CD4-positive, alpha-beta T cell (primary cell): ENCODE data around the gene TMEM174. TPM values are rescaled to one million over a fixed set of nuclear protein-coding genes. Genes with fewer than 3 reads are reported as not detected.

Source experiments
- ATAC-seq: fragments of 200-7000 bp; cut with Tn5 transposase; one replicate; pipeline ENCODE4 v1.10.0; 2022; ENCODE audit warnings: mild to moderate bottlenecking; ENCODE audit not compliant: poor library complexity
- CTCF ChIA-PET: fragments of 350-600 bp; sonication (Branson Sonifier 250); formaldehyde crosslinking; loops from one replicate; lab custom pipeline; 2021; ENCODE audit warnings: antibody characterized with exemption, inconsistent platforms; lab: Charles Lee
- POLR2A ChIA-PET: fragments of 350-600 bp; sonication (Branson Sonifier 250); formaldehyde crosslinking; loops from one replicate; lab custom pipeline; 2021; ENCODE audit warnings: antibody characterized with exemption, inconsistent platforms; lab: Charles Lee
- DNase-seq, 14 experiments: peaks; one replicate each; pipeline ENCODE4 v3.0.0-alpha.2; 2013 to 2020; ENCODE audit warnings: mixed read lengths in 2 of 14
- H3K27ac ChIP-seq, 2 donors: one replicate each; pipeline versions ENCODE4 v1.5.1 to v1.7.0; 2013; ENCODE audit warnings: low read length in 2 of 2, low read depth in 1 of 2, mild to moderate bottlenecking in 1 of 2
- H3K27me3 ChIP-seq, 2 experiments: 1 replicate in 1 of 2; 2 replicates in 1 of 2; pipeline versions ENCODE4 v1.6.1 to v1.7.0; 2013; ENCODE audit warnings: low read length in 2 of 2, control low read depth in 1 of 2, mild to moderate bottlenecking in 1 of 2, moderate library complexity in 1 of 2; ENCODE audit not compliant: insufficient read depth in 2 of 2, control insufficient read depth in 1 of 2
- H3K36me3 ChIP-seq: one replicate; pipeline ENCODE4 v1.6.1; 2013; ENCODE audit warnings: low read length, control low read depth; ENCODE audit not compliant: insufficient read depth
- H3K4me1 ChIP-seq: one replicate; pipeline ENCODE4 v1.6.1; 2013; ENCODE audit warnings: low read length, control low read depth; ENCODE audit not compliant: insufficient read depth
- H3K4me3 ChIP-seq: one replicate; pipeline ENCODE4 v1.5.1; 2013; ENCODE audit warnings: mild to moderate bottlenecking, low read length, moderate library complexity
- H3K9me3 ChIP-seq, 2 experiments: 1 replicate in 1 of 2; 2 replicates in 1 of 2; pipeline versions ENCODE4 v1.6.1 to v1.7.0; 2013; ENCODE audit warnings: low read length in 2 of 2, mild to moderate bottlenecking in 2 of 2, control low read depth in 1 of 2, moderate library complexity in 1 of 2; ENCODE audit not compliant: control insufficient read depth in 1 of 2, insufficient read depth in 1 of 2
- H3K27ac Mint-ChIP-seq: one replicate; pipeline ENCODE4 v1.8.0; 2020; ENCODE audit warnings: mixed read lengths
- H3K27me3 Mint-ChIP-seq: one replicate; pipeline ENCODE4 v1.8.0; 2021; ENCODE audit warnings: mixed read lengths
- H3K36me3 Mint-ChIP-seq: one replicate; pipeline ENCODE4 v1.8.0; 2021; ENCODE audit warnings: low read depth, mixed read lengths
- H3K4me1 Mint-ChIP-seq: one replicate; pipeline ENCODE4 v1.8.0; 2021; ENCODE audit warnings: low read depth, mixed read lengths
- H3K4me3 Mint-ChIP-seq: one replicate; pipeline ENCODE4 v1.8.0; 2020; ENCODE audit warnings: mild to moderate bottlenecking, mixed read lengths
- H3K9me3 Mint-ChIP-seq: one replicate; pipeline ENCODE4 v1.8.0; 2020; ENCODE audit warnings: mixed read lengths
- intact Hi-C, 2 experiments: fragments of 100-400 bp; cut with DNase I in 1 of 2; cut with micrococcal nuclease in 1 of 2; formaldehyde crosslinking; loops; one replicate each; pipeline versions ENCODE4 v1.15.1 to v1.9.0; 2023 to 2025; cut with DNase I, micrococcal nuclease
- total RNA-seq, 174 experiments: library from RNA in 2 of 174; stranded (reverse) in 2 of 174; gene quantifications; one replicate each; pipeline ENCODE4 v1.2.3 and lab custom pipeline; 2021 to 2026
- TF ChIP-seq, protein P1 (sequence below): fragments of 200-600 bp; IDR thresholded peaks from one replicate; pipeline ENCODE4 v1.8.0; 2022; ENCODE audit warnings: antibody characterized with exemption, mild to moderate bottlenecking

The TMEM174 gene
- total RNA-seq, 2 experiments from 2014 or later, result not detected

- ATAC-seq, result no peak
- no peak overlapping the region for H3K4me3 ChIP-seq
- Mint-ChIP-seq H3K4me1 (no peaks in the 10 kb centered on the region), H3K9me3 (no peaks in the 10 kb centered on the region), H3K27me3 (peaks cover 94% of the 10 kb centered on the region), H3K4me3 (no peak overlapping the region), H3K27ac (no peak overlapping the region), H3K36me3 (no peaks in the 10 kb centered on the region)
- intact Hi-C loops, result no loop called here
- peaks cover 4% of the 10 kb centered on the region for H3K4me1 ChIP-seq
- DNase-seq, result no peak
- H3K36me3 ChIP-seq, result no peaks in the 10 kb centered on the region
- no peak overlapping the region for H3K27ac ChIP-seq
- CTCF ChIA-PET, result no interaction called here
- peaks cover 24 to 72% of the 10 kb centered on the region in 2 experiments for H3K27me3 ChIP-seq
- peaks cover 0 to 3% of the 10 kb centered on the region in 2 experiments for H3K9me3 ChIP-seq
- TF ChIP-seq, protein P1, sequence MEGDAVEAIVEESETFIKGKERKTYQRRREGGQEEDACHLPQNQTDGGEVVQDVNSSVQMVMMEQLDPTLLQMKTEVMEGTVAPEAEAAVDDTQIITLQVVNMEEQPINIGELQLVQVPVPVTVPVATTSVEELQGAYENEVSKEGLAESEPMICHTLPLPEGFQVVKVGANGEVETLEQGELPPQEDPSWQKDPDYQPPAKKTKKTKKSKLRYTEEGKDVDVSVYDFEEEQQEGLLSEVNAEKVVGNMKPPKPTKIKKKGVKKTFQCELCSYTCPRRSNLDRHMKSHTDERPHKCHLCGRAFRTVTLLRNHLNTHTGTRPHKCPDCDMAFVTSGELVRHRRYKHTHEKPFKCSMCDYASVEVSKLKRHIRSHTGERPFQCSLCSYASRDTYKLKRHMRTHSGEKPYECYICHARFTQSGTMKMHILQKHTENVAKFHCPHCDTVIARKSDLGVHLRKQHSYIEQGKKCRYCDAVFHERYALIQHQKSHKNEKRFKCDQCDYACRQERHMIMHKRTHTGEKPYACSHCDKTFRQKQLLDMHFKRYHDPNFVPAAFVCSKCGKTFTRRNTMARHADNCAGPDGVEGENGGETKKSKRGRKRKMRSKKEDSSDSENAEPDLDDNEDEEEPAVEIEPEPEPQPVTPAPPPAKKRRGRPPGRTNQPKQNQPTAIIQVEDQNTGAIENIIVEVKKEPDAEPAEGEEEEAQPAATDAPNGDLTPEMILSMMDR, result no peak
- POLR2A ChIA-PET, result no interaction called here
Measured at GRCh38 chr5:73221161-73221560, 48.2 kb downstream of the TMEM174 start.

DNA sequence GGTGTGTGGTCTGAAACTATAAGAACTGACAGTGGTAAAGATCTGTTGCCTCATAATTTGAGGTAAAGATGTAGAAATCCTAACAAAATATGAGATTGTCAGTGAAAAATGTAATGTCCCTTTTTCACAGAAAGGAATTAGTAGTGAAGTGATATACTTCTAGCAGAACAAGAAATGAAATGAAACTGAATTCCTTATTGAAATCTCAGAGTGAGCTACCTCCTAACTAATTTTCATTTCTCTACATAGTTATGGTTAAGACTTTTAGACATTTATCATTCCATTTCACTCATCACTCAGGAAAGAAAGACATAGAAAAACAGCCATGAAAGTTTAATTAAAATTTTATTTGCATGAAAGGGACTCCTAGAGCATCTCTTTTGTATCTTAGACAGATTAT, 48.7 kb downstream of the TMEM174 start:
- DNase-seq (no peak), ATAC-seq (no peak)
- no peaks in the 10 kb centered on the region for H3K36me3 ChIP-seq
- CTCF ChIA-PET, result no interaction called here
- TF ChIP-seq, protein P1, result no peak
- POLR2A ChIA-PET, result no interaction called here
- H3K36me3 Mint-ChIP-seq, result no peaks in the 10 kb centered on the region
- H3K4me3 ChIP-seq, result no peak overlapping the region
- no peak overlapping the region for H3K27ac ChIP-seq
- peaks cover 94% of the 10 kb centered on the region for H3K27me3 Mint-ChIP-seq
- peaks cover 19 to 66% of the 10 kb centered on the region in 2 experiments for H3K27me3 ChIP-seq
- H3K9me3 Mint-ChIP-seq, result no peaks in the 10 kb centered on the region
- H3K4me3 Mint-ChIP-seq, result no peak overlapping the region
- H3K4me1 ChIP-seq, result no peaks in the 10 kb centered on the region
- no peak overlapping the region for H3K27ac Mint-ChIP-seq
- no peaks in the 10 kb centered on the region for H3K9me3 ChIP-seq
- intact Hi-C loops, result no loop called here
- no peaks in the 10 kb centered on the region for H3K4me1 Mint-ChIP-seq

- H3K9me3 ChIP-seq, result no peaks in the 10 kb centered on the region
- CTCF ChIA-PET, result no interaction called here
- intact Hi-C loops, result no loop called here
- H3K27ac Mint-ChIP-seq, result no peak overlapping the region
- POLR2A ChIA-PET, result no interaction called here
- no peaks in the 10 kb centered on the region for H3K9me3 Mint-ChIP-seq
- peaks cover 94% of the 10 kb centered on the region for H3K27me3 Mint-ChIP-seq
- H3K36me3 Mint-ChIP-seq, result no peaks in the 10 kb centered on the region
- H3K27me3 ChIP-seq, result peaks cover 19 to 62% of the 10 kb centered on the region in 2 experiments
- H3K4me3 ChIP-seq, result no peak overlapping the region
- TF ChIP-seq, protein P1, result no peak
- H3K27ac ChIP-seq, result no peak overlapping the region
- no peak for ATAC-seq
- H3K36me3 ChIP-seq, result no peaks in the 10 kb centered on the region
- no peaks in the 10 kb centered on the region for H3K4me1 ChIP-seq
- DNase-seq, result no peak
- H3K4me1 Mint-ChIP-seq, result no peaks in the 10 kb centered on the region
- no peak overlapping the region for H3K4me3 Mint-ChIP-seq
Measured at GRCh38 chr5:73222173-73222572, 49.2 kb downstream of the TMEM174 start.

Other genes starting within 250 kb of the TMEM174 start
- gene FCHO2, start 217.2 kb upstream of the TMEM174 start, total RNA-seq, result 1 to 10 TPM; 2.0 to 2.6 TPM
- gene TMEM171, start 52.6 kb upstream of the TMEM174 start, total RNA-seq, result not detected